ENCODE results near the gene TP53TG5.
A peak's percentile ranks its signal among the peaks of the same experiment; 100 is the strongest.

The TP53TG5 gene

DNA sequence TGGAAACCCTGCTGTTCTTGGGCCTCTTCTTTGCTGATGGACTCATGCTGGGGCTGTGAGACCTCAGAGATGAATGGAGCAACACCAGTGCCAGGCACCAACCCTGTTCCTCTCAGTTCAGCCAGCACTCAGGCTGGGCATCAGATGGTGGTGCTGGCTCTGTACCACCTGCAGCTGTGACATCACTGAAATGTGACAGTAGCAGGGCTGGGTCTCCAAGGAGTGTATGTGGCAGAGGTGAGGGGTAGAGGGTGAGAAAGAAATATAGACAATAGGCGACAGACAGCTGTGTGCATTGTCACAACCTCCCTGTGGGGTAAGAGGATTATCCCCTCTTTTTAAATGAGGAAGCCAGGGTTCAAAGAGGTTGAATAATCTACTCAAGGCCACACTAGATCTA is at the start of gene TP53TG5:
TP53TG5 (minus strand) TSS at position 135 of the 400 bp plus-strand sequence; CDS start at position 46, 89 bp downstream.
- peak; percentile 63 for DNase-seq

DNA sequence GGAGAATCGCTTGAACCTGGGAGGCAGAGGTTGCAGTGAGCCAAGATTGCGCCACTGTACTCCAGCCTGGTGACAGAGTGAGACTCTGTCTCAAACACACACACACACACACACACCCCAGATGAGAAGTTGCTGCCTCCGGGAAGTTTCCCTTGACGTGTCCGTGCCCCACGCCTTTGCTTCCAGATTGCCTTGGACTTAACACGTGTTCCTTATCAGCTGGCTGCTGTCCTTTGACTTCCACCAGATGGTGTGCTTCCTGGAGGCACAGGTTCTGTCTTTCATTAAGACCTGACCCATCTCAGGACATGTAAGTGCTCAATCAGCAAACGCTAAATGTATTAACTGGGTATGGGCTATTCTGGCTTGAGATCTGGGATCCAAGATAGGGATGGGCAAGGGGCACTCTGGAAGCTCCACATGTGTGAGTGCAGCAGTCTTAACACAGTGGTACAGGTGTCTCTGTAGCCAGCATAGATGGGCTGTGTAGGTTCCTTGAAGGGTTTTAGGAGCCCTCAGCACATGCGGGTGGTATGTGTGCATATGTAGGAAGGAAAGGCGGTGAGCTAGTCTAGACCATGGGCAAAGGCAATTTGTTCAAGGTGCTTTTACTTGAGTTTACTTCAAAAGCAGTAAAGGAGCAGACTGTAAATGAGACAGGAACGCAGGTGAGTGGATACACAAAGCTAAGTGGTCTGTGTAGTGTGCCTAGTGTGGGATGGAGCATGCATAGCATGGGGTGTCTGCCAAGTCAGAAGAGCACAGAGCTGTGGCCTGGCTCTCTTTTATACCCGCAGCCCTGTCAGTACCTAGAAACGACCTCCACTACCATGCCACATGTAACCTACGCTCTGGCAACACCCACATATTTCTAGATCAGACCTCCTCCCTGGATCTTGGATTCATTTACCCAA is 49.4 kb upstream of the TP53TG5 start:
- peak; percentile 47 for DNase-seq

DNA sequence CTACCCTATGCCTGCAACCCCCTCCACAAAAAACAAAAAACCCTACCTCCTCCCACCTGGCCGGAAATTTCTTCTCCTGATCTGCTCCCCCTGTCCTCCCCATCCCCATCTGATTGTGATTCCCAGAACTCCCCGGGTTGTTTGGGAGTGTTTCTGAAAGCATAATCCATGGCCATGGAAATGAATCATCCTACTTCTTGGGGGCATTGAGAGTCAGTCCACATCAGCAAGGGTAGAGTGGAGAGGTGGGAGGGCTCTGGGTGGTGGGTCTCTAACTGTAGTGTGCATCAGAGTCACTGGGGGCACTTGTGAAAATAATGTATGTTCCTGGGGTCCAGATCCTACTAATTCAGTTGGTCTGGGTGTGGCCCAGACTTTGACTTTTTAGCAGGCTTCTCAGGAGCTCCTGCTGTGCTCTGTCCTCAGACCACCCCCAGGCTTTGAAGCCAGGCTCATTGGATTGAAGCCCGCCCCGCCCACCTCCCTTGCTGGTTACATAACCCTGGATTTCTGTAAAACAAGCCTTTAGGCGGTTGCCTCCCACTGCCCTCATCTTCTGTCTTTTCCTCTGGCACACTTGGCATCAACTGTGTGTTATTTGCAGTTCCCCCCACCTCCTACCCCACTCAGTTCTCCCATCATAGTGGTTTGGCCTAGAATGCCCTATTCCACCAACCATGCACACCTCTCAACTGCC is 48.3 kb upstream of the TP53TG5 start:
- peak; percentile 28 for DNase-seq

DNA sequence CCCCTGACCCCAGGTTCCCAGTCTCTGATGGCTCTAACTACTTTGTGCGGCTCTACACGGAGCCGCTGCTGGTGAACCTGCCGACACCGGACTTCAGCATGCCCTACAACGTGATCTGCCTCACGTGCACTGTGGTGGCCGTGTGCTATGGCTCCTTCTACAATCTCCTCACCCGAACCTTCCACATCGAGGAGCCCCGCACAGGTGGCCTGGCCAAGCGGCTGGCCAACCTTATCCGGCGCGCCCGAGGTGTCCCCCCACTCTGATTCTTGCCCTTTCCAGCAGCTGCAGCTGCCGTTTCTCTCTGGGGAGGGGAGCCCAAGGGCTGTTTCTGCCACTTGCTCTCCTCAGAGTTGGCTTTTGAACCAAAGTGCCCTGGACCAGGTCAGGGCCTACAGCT is 47.4 kb upstream of the TP53TG5 start:
- DNase-seq, result no peak

DNA sequence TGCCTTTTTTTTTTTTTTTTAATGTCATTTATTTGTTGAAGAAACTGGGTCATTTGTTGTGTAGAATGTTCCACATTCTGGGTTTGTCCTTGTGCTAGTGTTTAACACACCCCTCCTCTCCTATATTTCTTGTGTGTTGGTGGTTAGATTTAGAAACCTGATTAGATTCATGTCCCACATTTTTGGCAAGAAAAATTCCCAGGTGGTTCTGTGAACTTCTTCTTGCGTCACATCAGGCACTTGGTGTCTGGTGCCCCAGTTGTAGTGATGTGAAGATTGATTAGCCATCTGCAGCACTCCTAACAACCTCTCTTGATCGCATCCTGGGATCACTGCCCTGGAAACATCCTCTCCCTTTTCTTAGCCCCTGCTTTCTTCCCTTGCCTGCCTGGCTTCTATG is 45.6 kb upstream of the TP53TG5 start:
- no peak for DNase-seq

DNA sequence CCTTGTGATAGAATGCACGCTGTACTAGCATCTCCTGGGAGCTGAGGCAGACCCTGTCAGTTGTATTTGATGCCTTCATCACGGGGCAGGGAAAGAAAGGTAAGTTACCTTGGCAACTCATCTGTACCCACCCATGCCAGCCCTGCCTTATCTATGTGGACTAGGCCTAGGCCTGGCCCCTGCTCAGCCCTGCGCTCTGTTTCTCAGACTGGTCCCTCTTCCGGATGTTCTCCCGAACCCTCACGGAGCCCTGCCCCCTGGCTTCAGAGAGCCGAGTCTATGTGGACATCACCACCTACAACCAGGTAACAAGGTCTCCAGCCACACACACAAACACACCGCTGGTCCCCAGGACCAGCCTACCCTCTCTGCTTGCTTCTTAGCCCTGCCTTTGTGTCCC is 42.0 kb upstream of the TP53TG5 start:
- DNase-seq, result no peak

DNA sequence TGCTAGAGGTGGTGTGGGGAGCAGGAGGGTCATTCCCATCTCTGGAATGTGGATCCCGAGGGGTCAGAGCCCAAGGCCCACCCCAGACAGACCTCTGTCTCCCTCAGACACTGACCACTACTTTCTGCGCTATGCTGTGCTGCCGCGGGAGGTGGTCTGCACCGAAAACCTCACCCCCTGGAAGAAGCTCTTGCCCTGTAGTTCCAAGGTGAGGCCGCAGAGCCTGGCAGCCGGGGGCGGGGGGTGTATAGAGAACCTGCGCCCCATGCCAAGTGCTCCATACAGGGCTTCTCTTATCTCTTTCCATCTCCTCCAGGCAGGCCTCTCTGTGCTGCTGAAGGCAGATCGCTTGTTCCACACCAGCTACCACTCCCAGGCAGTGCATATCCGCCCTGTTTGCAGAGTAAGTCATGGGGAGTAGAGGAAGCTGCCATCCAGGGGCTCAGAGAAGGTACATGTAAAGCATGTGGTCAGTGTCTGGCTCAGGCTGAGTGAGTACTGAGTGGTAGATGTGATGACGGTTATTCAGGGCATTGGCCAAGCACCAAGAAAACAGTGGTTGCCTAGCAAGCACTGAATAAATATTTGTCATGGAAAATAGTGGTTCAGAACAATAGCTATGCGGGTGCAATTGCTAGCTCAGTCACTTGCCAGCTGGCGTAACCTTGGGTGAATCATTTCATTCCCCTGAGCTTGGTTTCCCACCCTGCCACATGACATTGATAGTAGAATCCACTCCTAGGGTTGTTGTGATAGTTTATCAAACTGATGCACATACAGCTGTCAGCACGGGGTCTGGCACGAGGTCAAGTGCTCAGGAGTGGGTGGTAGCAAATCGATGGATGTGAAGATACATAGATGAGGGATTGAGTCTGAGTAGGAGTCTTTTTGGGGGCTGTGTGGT is 41.3 kb upstream of the TP53TG5 start:
- DNase-seq, result no peak

DNA sequence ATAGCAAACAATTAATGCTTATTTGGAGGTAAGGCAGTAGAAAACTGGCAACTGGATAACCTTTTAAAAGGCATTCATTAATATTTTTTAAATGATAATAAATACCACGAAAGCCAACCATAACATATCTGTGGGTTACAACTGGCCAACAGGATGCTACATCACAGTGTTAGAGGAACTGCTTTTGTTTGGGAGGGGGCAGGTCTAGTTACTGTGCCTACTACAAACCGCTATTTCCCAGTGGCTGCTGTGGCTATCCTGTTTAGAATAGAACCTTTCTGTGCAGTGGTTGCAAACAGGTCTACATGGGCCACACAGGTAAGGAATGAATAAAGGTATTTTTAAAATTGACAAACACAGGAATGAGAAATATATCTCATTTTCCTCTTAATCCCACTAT is 38.8 kb upstream of the TP53TG5 start:
- DNase-seq, result no peak

DNA sequence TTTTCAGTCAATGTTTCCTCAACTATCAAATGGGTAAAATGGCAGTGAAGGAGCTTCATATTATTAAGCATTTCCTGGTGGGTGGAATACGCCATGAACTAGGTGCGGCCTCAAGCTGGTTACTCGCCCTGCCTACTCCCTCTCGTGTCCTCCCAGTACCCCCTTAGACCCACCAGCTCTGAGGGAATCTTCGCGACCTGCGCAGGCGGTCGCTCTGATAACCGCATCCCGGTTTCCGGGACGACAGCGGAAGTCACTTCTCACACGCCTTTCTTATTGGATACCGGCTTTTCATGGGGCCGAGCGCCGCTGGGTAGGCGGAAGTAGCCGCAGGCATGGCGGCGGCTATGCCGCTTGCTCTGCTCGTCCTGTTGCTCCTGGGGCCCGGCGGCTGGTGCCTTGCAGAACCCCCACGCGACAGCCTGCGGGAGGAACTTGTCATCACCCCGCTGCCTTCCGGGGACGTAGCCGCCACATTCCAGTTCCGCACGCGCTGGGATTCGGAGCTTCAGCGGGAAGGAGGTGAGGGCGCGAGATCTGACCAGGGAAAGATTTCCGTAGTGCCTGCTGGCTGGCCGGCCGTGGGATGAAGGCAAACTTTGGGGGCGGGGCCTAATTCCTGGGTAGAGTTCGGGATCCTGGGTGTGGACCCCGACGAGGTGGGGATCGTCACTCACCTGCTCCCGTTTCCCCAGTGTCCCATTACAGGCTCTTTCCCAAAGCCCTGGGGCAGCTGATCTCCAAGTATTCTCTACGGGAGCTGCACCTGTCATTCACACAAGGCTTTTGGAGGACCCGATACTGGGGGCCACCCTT is 37.9 kb upstream of the TP53TG5 start, which contains the start of gene PIGT:
PIGT (plus strand) TSS at position 320 of the 816 bp plus-strand sequence; CDS start at position 336, 16 bp downstream.
- DNase-seq, result peak; percentile 95

DNA sequence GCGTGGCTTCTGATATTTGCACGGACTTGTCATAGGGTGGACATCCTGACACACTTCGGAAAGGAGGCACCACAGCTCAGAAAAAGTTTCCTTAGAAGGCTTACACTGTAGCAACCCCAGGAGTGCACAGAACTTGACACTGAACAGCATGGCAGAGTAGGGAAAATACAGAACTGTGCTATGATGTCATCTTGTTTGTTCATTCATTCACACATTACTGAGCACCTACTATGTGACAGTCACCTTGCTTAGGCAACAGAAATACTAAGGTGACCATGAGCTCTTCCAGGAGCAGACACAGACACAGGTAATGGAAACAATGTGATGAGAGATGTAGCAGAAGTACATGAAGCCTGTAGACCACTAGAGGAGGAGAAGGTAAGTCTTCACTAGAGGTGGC is 35.4 kb upstream of the TP53TG5 start:
- DNase-seq, result no peak

DNA sequence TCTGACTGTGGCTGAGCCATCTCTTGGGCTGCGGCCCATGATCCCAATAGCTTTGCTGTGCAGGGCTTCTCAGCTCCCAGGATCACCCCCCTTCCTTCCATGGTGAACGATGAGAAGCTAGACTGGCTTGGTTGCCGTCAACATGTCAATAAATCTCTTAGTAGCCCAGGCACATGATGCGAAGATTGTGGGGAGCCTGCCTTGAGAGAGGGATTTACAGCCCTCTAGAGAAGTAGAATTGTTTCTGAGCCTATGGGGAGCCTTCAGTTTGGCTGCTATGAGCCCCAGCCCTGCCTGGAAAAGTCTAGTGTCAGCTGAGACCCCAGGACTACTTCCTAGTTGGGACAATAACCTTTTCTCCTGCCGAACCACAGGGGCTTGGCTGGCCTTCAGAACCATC is 34.5 kb upstream of the TP53TG5 start:
- DNase-seq, result no peak

DNA sequence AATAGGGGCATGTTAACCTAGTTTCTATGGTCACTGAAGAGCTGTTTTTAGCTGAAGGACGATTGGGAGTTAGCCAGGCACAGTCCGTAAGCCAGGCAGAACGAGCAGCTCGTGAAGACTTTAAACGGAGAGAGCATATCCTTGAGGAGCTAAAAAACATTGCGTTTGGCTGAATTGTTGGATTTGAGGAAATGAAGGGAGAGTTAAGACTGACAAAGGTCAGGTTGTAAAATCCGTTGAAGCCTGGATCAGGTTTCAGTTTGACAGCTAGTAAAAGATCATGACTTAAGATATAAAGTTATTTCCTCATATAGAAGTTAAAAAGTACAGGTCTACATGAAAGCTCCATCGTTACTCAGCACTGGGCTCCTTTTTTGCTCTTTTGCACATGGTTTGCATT is 32.8 kb upstream of the TP53TG5 start:
- no peak for DNase-seq

DNA sequence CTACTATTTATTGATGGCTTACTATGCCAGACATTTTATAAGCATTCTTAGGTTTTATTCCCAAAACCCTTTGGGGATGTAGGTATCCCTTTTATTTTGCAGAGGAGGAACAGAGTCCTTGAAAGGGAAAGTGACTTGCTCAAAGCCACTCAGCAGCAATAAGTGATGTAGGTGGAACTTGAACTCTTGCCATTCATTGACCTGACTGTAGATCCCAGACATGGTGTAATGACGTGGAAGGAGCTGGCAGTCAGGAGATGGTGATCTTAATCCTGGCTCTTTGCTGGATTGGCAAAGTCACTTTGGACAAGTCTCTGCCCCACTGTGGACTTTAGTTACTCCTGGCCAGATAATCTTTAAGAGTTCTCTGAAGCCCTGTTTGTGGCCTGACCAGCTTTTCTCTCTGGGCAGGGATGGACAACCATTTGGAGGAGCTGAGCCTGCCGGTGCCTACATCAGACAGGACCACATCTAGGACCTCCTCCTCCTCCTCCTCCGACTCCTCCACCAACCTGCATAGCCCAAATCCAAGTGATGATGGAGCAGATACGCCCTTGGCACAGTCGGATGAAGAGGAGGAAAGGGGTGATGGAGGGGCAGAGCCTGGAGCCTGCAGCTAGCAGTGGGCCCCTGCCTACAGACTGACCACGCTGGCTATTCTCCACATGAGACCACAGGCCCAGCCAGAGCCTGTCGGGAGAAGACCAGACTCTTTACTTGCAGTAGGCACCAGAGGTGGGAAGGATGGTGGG is 31.6 kb upstream of the TP53TG5 start:
- no peak for DNase-seq

DNA sequence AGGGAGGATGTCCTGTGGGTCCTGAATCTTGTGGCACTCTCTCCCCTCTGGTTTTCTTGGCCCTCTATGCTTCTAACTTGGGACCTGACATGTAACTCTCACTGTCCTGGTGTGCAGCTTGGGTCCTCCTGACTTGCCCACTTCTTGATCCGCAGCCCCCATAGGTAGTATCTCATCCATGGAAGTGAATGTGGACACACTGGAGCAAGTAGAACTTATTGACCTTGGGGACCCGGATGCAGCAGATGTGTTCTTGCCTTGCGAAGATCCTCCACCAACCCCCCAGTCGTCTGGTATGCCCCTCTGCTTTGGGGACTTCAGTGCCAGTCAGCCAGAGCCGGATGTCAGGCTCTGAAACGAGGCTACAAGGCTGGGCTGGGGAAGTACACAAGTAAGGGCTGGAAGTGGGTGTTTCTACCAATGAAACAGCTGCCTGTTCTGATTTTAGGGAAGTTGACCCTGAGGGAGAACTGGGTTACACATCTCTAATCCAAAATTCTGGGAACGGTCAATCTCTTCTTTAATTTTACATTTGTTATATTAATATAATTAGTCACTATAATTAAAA is 30.6 kb upstream of the TP53TG5 start:
- no peak for DNase-seq

DNA sequence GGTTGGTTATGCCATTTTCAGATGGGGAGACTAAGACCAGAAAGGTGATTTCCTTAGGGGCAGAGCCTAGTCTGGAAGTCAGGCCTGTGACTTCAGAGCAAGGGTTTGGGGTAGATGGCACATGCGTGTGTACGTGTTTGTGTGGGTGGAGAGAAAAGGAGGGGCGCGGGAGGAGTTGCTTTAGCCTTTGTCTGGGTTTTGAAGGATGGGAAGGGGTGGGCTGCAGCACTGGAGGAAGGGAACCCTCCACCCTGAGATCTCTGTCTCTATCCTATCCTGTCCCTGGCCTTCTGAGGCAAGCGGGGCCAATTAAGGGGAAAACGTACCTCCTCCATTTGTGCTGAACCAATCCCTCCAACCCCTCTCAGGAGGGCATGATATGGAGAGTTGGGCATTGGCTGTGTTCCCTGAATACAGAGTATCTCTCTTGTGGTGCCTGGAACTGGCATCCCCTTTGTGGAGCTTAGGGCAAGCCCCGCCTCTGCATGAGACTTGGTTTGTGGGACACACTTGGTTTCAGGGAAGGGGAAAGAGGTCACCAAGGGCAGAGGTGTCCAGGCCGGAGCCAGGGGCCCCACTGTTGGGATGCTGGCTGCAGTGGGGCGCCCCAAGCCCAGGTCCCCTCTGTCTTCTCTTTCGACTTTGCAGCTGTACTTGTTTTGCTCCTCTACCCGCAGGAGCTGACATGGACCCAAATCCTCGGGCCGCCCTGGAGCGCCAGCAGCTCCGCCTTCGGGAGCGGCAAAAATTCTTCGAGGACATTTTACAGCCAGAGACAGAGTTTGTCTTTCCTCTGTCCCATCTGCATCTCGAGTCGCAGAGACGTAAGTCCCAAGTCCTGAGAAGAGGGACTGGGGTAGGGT is 29.9 kb upstream of the TP53TG5 start, which contains the start of gene DBNDD2:
DBNDD2 (plus strand) TSS at position 507 of the 863 bp plus-strand sequence; CDS start at position 686, 179 bp downstream.
- no peak for DNase-seq

DNA sequence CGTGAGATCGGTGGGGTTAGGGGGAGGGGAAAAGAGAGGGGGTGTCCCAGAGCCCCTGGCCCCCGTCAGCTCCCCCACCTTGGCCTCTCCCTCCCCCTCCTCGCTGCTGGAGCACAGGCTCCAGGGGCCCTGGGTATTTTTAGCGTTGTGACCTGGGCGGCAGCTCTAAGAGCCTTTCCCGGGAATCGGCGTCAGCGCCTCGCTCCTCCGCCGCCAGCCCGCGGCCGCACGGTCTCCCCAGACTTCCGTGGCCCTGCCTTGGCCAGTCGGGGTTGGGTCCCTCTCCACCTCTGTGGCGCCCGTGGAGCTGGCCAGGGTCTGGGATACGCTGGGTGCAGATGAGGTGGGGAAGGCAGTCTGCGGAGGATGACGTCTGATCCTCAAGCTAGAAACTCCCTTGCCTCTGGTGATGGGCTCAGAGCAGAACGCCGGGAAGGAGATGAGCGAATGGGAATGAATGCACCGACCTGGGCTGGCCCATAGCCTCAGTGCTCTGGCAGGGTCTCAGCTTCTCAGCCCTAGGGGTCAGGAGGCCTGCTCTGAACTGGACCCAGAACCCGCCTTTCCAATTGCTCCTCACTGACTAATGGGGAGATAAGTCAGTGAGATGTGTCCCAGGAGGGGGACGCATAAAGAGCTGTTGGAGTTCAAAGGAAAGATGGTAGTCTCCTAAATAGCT is 29.1 kb upstream of the TP53TG5 start:
- peak; percentile 67 for DNase-seq

DNA sequence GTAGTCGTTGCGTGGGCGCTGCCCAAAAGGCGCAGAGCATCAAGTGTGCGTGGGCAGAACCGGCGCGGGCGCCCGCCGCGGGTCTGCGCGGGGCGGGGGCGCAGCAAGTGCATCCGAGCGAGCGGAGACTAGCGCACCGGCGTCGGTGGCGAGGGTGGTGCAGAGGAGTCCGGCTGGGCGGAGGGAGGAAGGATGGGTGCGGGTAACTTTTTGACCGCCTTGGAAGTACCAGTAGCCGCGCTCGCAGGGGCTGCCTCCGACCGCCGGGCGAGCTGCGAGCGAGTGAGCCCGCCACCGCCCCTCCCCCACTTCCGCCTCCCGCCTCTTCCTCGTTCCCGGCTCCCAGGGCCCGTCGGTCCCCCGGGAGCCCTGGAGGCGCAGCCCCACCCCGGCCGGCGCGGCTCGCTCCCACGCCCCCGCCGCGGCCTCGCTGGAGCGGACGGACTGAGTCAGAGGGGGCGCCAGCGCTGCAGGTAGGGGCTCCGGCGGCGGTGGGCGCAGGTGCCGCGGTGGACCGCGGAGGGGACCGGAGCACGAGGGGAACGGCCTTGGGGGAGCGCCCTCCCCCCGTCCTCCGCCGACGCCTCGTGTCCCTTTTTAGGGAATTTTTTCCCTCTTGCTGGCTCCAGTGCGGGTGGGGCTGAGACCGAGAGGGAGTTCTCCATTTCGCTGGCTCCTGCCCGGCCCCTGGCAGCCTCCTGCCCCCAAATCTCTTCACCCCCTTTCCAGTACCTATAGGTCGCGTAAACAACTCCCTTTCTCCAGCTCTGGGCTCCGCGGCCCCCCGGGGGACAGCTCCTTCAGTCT is 28.3 kb upstream of the TP53TG5 start:
- peak; percentile 82 for DNase-seq

DNA sequence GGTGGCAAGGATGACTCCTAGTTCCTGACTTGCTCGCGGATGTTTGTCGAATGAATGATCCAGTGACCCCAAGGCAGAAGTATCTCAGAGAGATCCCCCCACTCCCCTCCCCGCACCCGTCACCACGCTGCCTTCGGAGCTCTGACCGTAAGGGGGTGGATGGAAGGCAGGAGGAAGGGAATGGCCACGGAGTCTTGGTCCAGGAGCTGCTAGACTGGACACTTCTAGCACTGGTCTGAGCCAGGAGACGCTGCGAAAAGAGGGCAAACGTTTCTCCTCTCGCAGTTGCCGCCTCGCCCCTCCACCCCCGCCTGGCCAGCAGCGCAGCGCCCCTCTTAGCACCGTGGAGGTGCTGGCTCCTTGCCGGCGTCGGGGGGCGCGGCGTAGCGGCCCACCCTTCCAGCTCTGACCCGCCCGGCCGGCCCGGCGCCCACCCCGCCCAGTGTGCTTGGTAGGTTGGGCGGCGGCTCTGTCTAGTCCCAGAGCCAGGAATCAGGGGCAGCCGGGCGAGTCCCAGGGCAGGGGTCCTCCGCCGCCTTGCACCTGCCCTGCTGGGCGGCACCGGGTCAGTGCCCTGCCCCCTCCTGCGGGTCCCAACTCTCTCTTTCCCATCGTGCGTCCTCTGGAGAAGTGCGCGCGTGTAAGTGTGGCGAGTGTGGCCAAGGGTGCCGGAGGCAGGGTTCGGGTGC is 27.6 kb upstream of the TP53TG5 start:
- peak; percentile 45 for DNase-seq

All from NCI-H82 (cell line).